IMR-90 (cell line): ENCODE measurements around the gene VEGFA. TPM values are rescaled to one million over a fixed set of nuclear protein-coding genes. Genes with fewer than 3 reads are reported as not detected.

Source experiments
- ATAC-seq: fragments of 200-7000 bp; cut with Tn5 transposase; 2 replicates; pipeline ENCODE4 v1.9.1; 2020; ENCODE audit warnings: low read depth, mild to moderate bottlenecking, moderate library complexity
- BruUV-seq: library from RNA; stranded (reverse); fragments of 400-500 nt; replicated peaks from 2 replicates; lab custom pipeline; 2021; lab: Mats Ljungman, UMichigan
- CTCF ChIA-PET: fragments of 300-600 bp; formaldehyde crosslinking; extraction: SDS; loops from one replicate; lab custom pipeline; 2021; ENCODE audit warnings: antibody characterized with exemption; lab: Yijun Ruan, JAX
- POLR2A ChIA-PET: fragments of 300-600 bp; sonication (Branson Sonifier 250); formaldehyde crosslinking; loops from one replicate; lab custom pipeline; 2022; ENCODE audit warnings: antibody characterized with exemption; ENCODE audit not compliant: unreplicated experiment; lab: Charles Lee
- DNase-seq: peaks from one replicate; pipeline ENCODE4 v3.0.0; 2013
- H2AFZ ChIP-seq: replicated peaks from 2 replicates; pipeline ENCODE3; 2013; ENCODE audit warnings: low read length, mild to moderate bottlenecking; ENCODE audit not compliant: poor library complexity
- H2AK5ac ChIP-seq: 2 replicates; pipeline ENCODE4 v1.6.1; 2013; ENCODE audit warnings: low read depth, low read length, inconsistent platforms
- H2AK9ac ChIP-seq: replicated peaks from 2 replicates; pipeline ENCODE3; 2013; ENCODE audit warnings: mild to moderate bottlenecking, low read depth, low read length, moderate library complexity; ENCODE audit not compliant: poor library complexity
- H2BK120ac ChIP-seq: 2 replicates; pipeline ENCODE4 v1.6.1; 2013; ENCODE audit warnings: low read depth, low read length, inconsistent platforms
- H2BK15ac ChIP-seq: 3 replicates; pipeline ENCODE4 v1.6.1; 2013; ENCODE audit warnings: low read depth, low read length, inconsistent platforms
- H2BK20ac ChIP-seq: 2 replicates; pipeline ENCODE4 v1.6.1; 2013; ENCODE audit warnings: low read depth, mild to moderate bottlenecking, inconsistent platforms, low read length, moderate library complexity
- H2BK5ac ChIP-seq: 2 replicates; pipeline ENCODE4 v1.6.1; 2013; ENCODE audit warnings: mild to moderate bottlenecking, low read depth, low read length, inconsistent platforms; ENCODE audit not compliant: poor library complexity, severe bottlenecking
- H3K14ac ChIP-seq: replicated peaks from 2 replicates; pipeline ENCODE4 v1.6.1; 2013; ENCODE audit warnings: low read depth, low read length, inconsistent platforms
- H3K18ac ChIP-seq: 2 replicates; pipeline ENCODE4 v1.6.1; 2013; ENCODE audit warnings: low read depth, low read length, control low read depth
- H3K23ac ChIP-seq: 2 replicates; pipeline ENCODE4 v1.6.1; 2013; ENCODE audit warnings: low read depth, low read length, inconsistent platforms
- H3K27ac ChIP-seq: 2 replicates; pipeline ENCODE4 v1.5.1; 2013; ENCODE audit warnings: mild to moderate bottlenecking, control low read depth, low read length; ENCODE audit not compliant: insufficient read depth
- H3K27me3 ChIP-seq: 2 replicates; pipeline ENCODE4 v1.6.1; 2013; ENCODE audit warnings: low read length; ENCODE audit not compliant: control insufficient read depth, insufficient read depth
- H3K36me3 ChIP-seq: 2 replicates; pipeline ENCODE4 v1.6.1; 2013; ENCODE audit warnings: low read length, mixed read lengths; ENCODE audit not compliant: control insufficient read depth, insufficient read depth
- H3K4ac ChIP-seq: 2 replicates; pipeline ENCODE4 v1.6.1; 2013; ENCODE audit warnings: low read depth, low read length, inconsistent platforms
- H3K4me1 ChIP-seq: 2 replicates; pipeline ENCODE4 v1.6.1; 2013; ENCODE audit warnings: low read length, mixed read lengths; ENCODE audit not compliant: control insufficient read depth, insufficient read depth
- H3K4me2 ChIP-seq: 2 replicates; pipeline ENCODE4 v1.6.1; 2013; ENCODE audit warnings: low read depth, mild to moderate bottlenecking, control low read depth, low read length, moderate library complexity
- H3K4me3 ChIP-seq: 2 replicates; pipeline ENCODE4 v1.5.1; 2013; ENCODE audit warnings: low read depth, mild to moderate bottlenecking, control low read depth, low read length, moderate library complexity; ENCODE audit not compliant: insufficient read depth
- H3K56ac ChIP-seq: 2 replicates; pipeline ENCODE4 v1.6.1; 2013; ENCODE audit warnings: low read length, inconsistent platforms; ENCODE audit not compliant: insufficient read depth; ENCODE audit errors: extremely low read depth
- H3K79me1 ChIP-seq, 2 experiments: 2 replicates each; pipeline ENCODE4 v1.6.1; 2013; ENCODE audit warnings: low read length in 2 of 2, inconsistent platforms in 1 of 2, low read depth in 1 of 2
- H3K9ac ChIP-seq: 2 replicates; pipeline ENCODE4 v1.6.1; 2013; ENCODE audit warnings: low read depth, low read length, control low read depth
- H3K9me1 ChIP-seq: 2 replicates; pipeline ENCODE4 v1.6.1; 2013; ENCODE audit warnings: low read length, inconsistent platforms; ENCODE audit not compliant: insufficient read depth
- H3K9me3 ChIP-seq: 2 replicates; pipeline ENCODE4 v1.6.1; 2013; ENCODE audit warnings: low read length; ENCODE audit not compliant: control insufficient read depth, insufficient read depth
- H4K20me1 ChIP-seq: 2 replicates; pipeline ENCODE4 v1.6.1; 2013; ENCODE audit warnings: low read length, inconsistent platforms; ENCODE audit not compliant: insufficient read depth
- H4K5ac ChIP-seq: 2 replicates; pipeline ENCODE4 v1.6.1; 2013; ENCODE audit warnings: mild to moderate bottlenecking, low read depth, low read length, control low read depth
- H4K8ac ChIP-seq, 2 experiments: 2 replicates each; pipeline ENCODE4 v1.6.1; 2013; ENCODE audit warnings: low read depth in 2 of 2, low read length in 2 of 2, control low read depth in 1 of 2, inconsistent platforms in 1 of 2
- H4K91ac ChIP-seq: 2 replicates; pipeline ENCODE4 v1.6.1; 2013; ENCODE audit warnings: low read depth, low read length, inconsistent platforms; ENCODE audit not compliant: insufficient read depth
- BHLHE40 ChIP-seq: fragments of 150-350 bp; IDR thresholded peaks from 2 replicates; pipeline ENCODE4 v1.6.1; 2016; ENCODE audit warnings: mild to moderate bottlenecking, low read depth, low read length
- CEBPB ChIP-seq: IDR thresholded peaks from 2 replicates; pipeline ENCODE4 v1.6.1; 2012; ENCODE audit warnings: low read depth, low read length, improper control_type of control experiment
- CHD1 ChIP-seq: IDR thresholded peaks from 2 replicates; pipeline ENCODE4 v1.6.1; 2012; ENCODE audit warnings: low read depth, low read length, improper control_type of control experiment
- CTCF ChIP-seq: conservative IDR thresholded peaks from 2 replicates; pipeline ENCODE4 v1.5.1; 2012; ENCODE audit warnings: mild to moderate bottlenecking, low read depth, low read length, improper control_type of control experiment
- ELK1 ChIP-seq: fragments of 150-350 bp; IDR thresholded peaks from 2 replicates; pipeline ENCODE4 v1.6.1; 2016; ENCODE audit warnings: low read depth, mild to moderate bottlenecking, low read length, moderate library complexity, borderline replicate concordance
- FOS ChIP-seq: fragments of 150-350 bp; IDR thresholded peaks from 2 replicates; pipeline ENCODE4 v1.6.1; 2016; ENCODE audit warnings: low read depth, low read length
- MAZ ChIP-seq: IDR thresholded peaks from 2 replicates; pipeline ENCODE4 v1.6.1; 2012; ENCODE audit warnings: low read depth, mild to moderate bottlenecking, low read length, improper control_type of control experiment, moderate library complexity, borderline replicate concordance
- MXI1 ChIP-seq: IDR thresholded peaks from 2 replicates; pipeline ENCODE4 v1.6.1; 2012; ENCODE audit warnings: low read depth, mild to moderate bottlenecking, low read length, moderate library complexity, borderline replicate concordance
- NFE2L2 ChIP-seq: fragments of 150-350 bp; IDR thresholded peaks from 2 replicates; pipeline ENCODE4 v1.6.1; 2016; ENCODE audit warnings: low read depth, mild to moderate bottlenecking, low read length
- RAD21 ChIP-seq: IDR thresholded peaks from 2 replicates; pipeline ENCODE4 v1.6.1; 2012; ENCODE audit warnings: low read length, improper control_type of control experiment
- RCOR1 ChIP-seq: IDR thresholded peaks from 2 replicates; pipeline ENCODE4 v1.6.1; 2012; ENCODE audit warnings: mild to moderate bottlenecking, low read length, improper control_type of control experiment; ENCODE audit not compliant: insufficient replicate concordance
- RFX5 ChIP-seq: IDR thresholded peaks from 2 replicates; pipeline ENCODE4 v1.8.0; 2012; ENCODE audit warnings: low read depth, mild to moderate bottlenecking, low read length, moderate library complexity
- SMC3 ChIP-seq: fragments of 150-350 bp; IDR thresholded peaks from 2 replicates; pipeline ENCODE4 v1.6.1; 2016; ENCODE audit warnings: low read depth, mild to moderate bottlenecking, antibody characterized with exemption, low read length, moderate library complexity
- WGBS, 2 experiments: methylation state at CpG; one replicate each; pipeline versions ENCODE4 v1.1.5 to v1.1.7; 2013; ENCODE audit warnings: missing lambda C conversion rate in 2 of 2; ENCODE audit not compliant: insufficient read length in 1 of 2; ENCODE audit errors: extremely low coverage in 2 of 2; 5-methylcytosine and 5-hydroxymethylcytosine counted together
- dilution Hi-C: fragments of 300-500 bp; cut with HindIII; formaldehyde crosslinking; loops from one replicate; pipeline ENCODE4 v1.14.3; 2018; ENCODE audit warnings: low sequenced_read_pairs; ENCODE audit not compliant: unreplicated experiment
- in situ Hi-C: fragments of 300-500 bp; cut with MboI; formaldehyde crosslinking; loops from 3 replicates; pipeline ENCODE4 v1.14.3; 2019; ENCODE audit warnings: low sequenced_read_pairs, inconsistent platforms, mixed read lengths
- intact Hi-C: fragments of 100-400 bp; cut with micrococcal nuclease; formaldehyde crosslinking; loops from 2 replicates; pipeline ENCODE4 v1.10.0; 2022
- polyA plus RNA-seq, 3 experiments: library from polyadenylated mRNA; depleted of rRNA; stranded (reverse); fragments of >200 nt; gene quantifications; 2 replicates each; pipeline ENCODE4 v1.2.3, GENCODE V29; 2012; ENCODE audit warnings: low replicate concordance in 1 of 3
- total RNA-seq: library from RNA; depleted of rRNA; stranded (reverse); fragments of >200 nt; gene quantifications from 2 replicates; pipeline ENCODE4 v1.2.3, GENCODE V29; 2012

The VEGFA gene
- total and polyA plus RNA-seq, 2 of the 4 experiments (the other 2 are of a cell fraction) = 190 to 234 TPM

DNA sequence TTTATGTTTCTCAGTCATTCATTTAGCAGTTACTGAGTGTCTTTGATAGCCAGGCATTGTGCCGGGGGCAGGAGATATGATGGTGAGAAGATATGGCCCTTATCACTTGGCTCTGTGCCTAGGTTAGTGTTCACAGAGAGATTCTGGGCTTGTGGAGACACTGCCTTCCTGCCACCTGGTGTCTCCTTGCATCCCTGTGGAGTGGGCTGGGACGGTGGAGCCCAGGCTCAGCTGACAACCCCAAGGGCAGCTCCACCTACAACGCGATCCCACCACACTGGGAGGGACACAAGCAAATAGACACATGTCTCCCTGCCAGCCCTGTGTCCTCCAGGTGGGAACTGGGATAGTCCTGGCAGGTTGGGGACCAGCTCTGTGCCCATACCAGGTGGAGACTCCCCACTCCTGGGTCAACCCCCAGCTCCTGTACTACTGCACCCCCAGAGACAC lies 30.3 kb upstream of the VEGFA start:
- WGBS, 2 experiments = no CpG with 5 or more reads among the region's 4 CpGs
- ATAC-seq (no peak), DNase-seq (no peak)
- Histone ChIP-seq H2AK9ac (no peak overlapping the region), H4K20me1 (no peaks in the 10 kb centered on the region), H3K9me1 (peaks cover 6% of the 10 kb centered on the region; the same call in 1 of the 2 replicates), H3K18ac (no peak overlapping the region), H3K14ac (no peak overlapping the region), H2BK5ac (no peak overlapping the region), H3K9me3 (peaks cover 5% of the 10 kb centered on the region), H2BK120ac (no peak overlapping the region), H3K56ac (no peak overlapping the region), H3K4me1 (no peaks in the 10 kb centered on the region; the same call in 1 of the 2 replicates), H4K5ac (no peak overlapping the region), H3K4me2 (no peak overlapping the region), H3K36me3 (no peaks in the 10 kb centered on the region), H3K79me1 (no peaks in the 10 kb centered on the region), H4K8ac (no peak overlapping the region), H2BK15ac (no peak overlapping the region), H3K4ac (no peak overlapping the region), H2AFZ (no peak overlapping the region), H3K23ac (no peak overlapping the region), H3K27me3 (peaks cover 11% of the 10 kb centered on the region), H3K27ac (no peak overlapping the region), H2BK20ac (no peak overlapping the region), H2AK5ac (no peak overlapping the region), H3K4me3 (no peak overlapping the region), H3K9ac (no peak overlapping the region), H4K91ac (no peak overlapping the region)
- ChIA-PET POLR2A (no interaction called here), CTCF (no interaction called here)
- in situ Hi-C loops (no loop called here), dilution Hi-C loops (no loop called here), intact Hi-C loops (no loop called here)
- TF ChIP-seq CHD1 = no peak
- no peak for TF ChIP-seq RCOR1
- no peak for TF ChIP-seq RAD21
- TF ChIP-seq NFE2L2 = no peak
- TF ChIP-seq FOS = no peak
- no peak for TF ChIP-seq MXI1
- no peak for TF ChIP-seq SMC3
- TF ChIP-seq CEBPB = no peak
- TF ChIP-seq ELK1 = no peak
- TF ChIP-seq RFX5 = no peak
- no peak for TF ChIP-seq BHLHE40
- no peak for TF ChIP-seq CTCF
- no peak for TF ChIP-seq MAZ
- BruUV-seq = no TSS peak
